NK-92 (cell line): ENCODE measurements around the gene VOPP1.
"Not testable (repeated sequence)": the region's sequence is repeated elsewhere in the genome, so short reads cannot be mapped to it uniquely, and the experiment has no call there.

Source experiments
- DNase-seq: peaks from one replicate; lab custom pipeline; 2025; ENCODE audit not compliant: unreplicated experiment; lab: John Stamatoyannopoulos, UW

Gene VOPP1

DNA sequence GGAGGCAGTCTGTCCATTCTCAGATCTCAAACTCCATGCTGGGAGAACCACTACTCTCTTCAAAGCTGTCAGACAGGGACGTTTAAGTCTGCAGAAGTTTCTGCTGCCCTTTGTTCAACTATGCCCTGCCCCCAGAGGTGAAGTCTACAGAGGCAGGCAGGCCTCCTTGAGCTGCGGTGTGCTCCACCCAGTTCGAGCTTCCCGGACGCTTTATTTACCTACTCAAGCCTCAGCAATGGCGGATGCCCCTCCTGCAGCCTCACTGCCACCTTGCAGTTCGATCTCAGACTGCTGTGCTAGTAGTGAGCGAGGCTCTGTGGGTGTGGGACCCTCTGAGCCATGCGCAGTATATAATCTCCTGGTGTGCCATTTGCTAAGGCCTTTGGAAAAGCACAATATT is 10.4 kb upstream of the VOPP1 start:
- DNase-seq, result not testable (repeated sequence)

DNA sequence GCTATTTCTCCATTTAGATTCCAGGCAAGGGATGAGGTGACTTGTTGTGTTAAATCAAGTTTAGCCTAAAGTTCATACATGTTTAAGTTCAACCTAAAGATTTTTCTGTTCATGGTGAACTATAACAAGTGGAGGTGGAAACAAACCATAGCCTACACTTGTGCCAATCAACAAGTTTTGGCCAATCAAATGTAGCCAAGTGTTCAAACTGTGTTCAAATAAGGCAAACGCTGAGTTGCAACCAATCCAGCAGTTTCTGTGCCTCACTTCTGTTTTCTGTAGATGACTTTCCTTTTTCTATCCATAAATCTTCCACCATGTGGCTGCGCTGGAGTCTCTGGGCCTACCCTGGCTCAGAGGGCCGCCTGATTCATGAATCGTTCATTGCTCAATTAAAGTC is 4.5 kb upstream of the VOPP1 start:
- no peak for DNase-seq

DNA sequence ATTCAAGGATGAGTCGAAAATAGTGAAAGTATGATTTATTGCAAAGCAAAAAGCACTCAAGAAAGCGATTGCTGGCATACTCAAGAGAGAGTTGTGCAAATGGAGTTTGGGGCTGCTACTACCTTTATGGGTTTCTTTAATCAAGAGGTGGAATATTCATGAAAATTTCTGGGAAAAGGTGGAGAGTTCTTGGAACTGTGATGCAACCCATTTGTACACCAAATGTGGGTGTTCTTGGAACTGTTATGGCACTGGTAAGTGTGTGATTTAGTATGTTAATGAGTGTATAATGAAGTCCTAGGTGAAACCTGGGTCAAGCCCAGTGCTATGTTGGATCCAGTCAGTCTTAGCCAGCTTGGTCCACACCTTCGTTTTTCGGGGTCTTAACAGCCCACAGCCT is 3.4 kb upstream of the VOPP1 start:
- no peak for DNase-seq

DNA sequence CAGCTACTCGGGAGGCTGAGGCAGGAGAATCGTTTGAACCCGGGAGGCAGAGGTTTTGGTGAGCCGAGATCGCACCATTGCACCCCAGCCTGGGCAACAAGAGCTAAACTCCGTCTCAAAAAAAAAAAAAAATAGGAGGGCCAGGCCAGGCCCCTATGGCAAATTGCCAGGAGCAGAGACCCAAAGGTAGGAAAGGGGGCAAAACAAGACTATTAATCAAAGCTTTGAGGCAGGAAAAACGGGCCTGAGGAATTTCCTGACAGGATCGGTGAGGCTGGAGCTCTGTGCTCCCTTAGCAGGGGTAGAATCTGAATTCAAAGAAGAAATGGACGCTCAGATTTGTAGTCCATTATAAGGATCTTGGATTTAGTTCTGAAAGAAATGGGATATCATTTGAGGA is 2.8 kb upstream of the VOPP1 start:
- no peak for DNase-seq

DNA sequence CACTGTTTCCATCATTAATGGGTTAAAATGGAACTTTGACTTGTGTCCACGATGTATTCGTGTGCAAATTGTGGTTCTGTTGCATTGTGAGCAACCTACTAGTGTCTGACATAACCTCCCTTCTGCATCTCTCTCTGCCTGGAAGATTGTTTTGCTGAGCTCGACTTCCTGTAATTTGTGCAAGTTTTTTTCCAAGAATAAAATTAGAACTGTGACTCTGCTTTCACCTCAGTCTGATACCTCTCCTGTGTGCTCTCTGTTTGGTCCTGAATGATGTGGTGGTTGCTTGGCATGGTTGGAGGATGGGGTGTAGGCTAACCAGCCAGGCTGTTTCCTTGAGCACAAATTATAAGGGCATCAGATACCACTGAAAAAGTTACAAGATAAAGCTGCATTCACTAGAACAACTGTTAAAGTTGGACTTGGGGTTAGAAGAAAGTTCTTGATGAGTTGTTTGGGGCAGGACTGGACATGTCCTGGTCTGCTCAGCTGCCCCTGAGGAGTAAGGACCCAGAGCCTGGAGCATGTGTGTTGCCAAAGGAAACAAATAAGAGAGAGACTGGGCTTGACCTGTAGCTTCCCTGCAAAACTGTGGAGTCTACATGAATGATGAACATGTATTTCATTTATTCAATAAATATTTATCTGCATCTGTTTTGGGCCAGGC is 1.9 kb upstream of the VOPP1 start:
- no peak for DNase-seq

DNA sequence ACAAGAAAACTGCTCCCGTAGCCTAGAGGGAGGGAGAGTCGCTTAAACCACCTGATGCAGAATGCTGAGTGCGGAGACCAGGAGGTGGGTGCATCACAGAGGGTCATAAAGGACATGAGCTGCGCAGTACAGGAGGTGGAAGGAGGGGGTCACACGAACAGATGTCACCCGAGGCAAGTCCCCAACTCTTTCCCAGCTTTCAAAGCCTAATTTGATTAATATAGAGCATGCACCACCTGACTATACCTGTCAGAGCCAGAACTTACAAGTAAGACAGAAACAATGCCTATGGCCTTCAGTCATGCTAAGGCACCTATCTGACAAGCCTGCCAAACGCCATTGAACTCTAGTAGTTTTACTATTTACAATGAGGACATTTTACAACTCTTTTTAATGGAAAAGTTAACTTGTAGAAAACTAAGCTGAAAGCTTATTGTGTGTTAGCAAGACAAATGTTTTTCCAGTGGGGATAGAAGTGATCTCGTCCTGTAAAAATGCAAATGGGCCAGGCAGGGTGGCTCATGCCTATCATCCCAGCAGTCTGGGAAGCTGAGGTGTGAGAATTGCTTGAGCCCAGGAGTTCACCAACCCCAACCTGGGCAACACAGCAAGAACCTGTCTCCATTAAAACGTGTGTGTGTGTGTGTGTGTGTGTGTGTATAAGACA is 1.1 kb upstream of the VOPP1 start:
- no peak for DNase-seq

DNA sequence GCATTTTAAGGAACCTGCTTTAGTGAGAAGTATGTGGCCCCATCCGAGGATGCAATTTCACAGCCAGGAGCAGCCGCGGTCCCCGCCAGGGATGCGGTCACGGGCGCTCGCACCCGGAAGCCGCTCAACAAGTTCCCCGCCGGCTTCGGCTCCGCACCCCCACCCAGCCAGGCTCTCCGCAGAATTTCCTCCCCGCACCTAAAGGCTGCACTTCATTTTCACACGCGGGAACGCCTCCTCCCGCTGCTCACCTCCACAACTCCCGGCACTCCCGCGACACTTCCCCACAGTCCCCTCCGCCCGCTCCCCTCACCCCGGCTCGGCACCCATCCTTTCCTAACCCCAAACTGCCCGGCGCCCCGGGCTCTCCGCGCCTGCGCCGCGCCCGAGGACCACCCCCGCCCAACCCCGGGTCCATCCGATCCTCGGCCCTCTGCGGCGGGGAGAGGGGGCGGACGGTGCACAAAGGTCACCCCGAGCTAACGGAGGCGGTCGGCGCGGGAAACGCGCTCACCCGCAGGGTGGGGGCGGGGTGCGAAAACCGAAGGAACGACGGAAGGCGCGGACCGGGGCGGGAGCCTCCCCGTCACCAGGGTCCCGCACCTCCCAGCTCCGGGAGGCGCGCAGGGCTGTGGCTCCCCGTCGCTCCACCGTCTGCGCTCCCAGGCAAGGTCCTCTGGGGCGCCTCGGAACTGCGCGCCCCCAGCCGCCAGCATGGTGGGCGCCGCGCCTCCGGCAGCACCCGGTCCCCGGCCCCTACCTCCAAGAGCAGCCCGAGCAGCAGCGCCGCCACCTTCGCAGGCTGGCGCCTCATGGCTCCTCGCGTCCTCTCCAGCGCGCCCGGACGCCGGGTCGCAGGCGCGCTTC is 558 bp downstream of the VOPP1 start:
- no peak for DNase-seq

DNA sequence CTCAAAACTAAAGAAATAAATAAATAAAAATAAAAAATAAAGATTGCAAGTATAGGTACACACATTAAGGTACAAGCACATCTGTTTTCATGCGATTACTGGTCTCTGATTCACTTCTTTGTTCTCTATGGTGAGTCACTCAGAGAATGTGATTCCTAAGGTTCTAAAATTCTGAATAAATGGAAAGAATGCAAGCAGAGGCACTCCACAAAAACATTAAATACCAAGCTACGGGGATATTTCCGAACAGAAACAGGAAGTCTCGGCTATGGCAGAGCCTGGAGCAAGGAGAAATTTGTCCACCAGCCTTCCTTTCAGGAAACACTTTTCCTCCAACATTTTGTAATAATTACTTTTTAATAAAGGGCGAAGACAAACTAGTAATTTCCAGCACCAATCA is 1.4 kb downstream of the VOPP1 start:
- no peak for DNase-seq

DNA sequence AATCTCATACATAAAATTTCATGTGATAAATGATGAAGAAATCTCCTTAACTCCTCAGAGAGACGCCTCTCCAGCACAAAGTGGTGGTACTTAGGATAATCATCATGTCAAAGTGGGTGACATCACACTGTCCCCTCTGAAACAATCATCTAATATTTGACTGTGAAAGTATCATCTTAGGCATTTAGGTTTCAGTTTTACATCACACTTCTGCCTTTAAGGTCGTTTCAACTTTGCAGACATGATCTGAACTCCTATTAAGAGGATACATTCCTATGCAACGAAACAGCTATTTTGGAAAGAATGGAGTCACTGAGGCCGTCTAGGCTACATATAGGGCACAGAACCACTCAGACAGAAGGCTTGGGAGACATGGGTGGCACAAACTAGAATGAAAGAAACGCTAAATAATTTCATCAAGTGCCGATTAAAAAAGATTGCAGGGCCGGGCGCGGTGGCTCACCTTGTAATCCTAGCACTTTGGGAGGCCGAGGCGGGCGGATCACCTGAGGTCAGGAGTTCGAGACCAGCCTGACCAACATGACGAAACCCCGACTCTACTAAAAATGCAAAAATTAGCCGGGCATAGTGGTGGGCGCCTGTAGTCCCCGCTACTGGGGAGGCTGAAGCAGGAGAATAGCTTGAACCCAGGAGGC is 2.0 kb downstream of the VOPP1 start:
- DNase-seq, result no peak

DNA sequence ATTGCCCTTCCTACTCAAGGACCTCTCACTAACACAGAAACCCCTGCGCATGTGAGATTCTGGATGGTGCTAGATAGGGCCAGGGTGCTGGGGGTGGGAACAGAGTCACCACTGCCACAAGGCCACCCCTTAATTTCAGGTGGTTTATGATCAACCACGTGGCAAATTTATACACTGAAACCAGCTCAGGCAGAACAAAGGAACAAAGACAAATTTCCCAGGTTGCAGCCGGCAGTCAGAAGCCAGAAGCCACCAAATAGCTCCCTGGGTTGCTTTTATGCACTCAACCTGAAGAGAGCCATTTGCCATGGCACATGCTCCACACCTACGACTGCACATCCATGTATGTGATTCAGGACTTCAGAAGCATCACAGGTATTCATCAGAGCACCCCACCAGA is 2.5 kb downstream of the VOPP1 start:
- no peak for DNase-seq

DNA sequence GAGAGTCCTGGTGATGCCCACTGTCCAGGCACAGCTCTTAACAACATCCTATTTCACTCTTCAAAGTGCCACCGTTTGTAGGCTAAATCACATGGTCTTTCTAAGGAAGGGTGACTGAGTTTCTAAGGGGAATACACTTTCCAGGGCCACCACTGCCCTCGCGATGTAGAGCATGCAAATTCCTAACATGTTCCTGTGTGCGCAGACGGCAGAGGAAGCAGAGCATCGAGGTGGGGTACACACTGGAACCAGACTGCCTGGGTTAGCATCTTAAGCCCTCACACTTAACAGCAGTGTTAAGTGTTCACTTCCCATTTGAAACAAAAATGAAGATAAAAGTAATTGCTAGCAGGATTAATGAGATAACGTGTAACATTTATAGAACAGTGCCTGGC is 3.0 kb downstream of the VOPP1 start:
- no peak for DNase-seq

DNA sequence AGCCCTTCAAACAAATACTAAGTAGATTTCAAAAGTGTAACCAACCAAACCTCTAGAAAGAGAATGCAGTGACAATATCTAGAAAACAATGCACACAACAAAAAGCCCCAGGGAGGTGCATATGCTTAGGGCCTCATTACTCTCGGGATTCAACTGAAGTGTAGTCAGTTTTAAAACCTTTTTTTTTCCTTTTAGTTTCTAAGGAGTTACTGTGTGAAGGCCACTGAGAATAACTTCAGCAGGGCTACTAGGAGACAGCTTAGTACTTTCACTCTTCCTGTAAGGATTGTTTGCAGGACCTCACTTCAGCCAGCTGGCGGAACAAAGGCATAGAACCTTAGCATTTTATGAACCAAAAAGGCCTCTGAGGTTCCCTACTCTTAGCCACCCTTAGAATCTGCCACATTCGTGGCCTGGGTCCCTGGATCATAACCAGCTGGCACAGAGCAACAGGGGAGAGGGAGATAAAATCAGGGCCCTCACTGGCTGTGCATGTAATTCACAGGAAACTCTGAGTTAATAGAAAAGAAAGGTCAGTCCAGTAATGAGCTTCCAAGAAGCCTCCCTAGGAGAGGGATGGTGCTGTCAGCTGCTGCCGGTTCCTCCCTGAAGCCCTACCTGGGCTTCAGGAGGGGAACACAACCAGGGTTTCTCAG is 3.6 kb downstream of the VOPP1 start:
- DNase-seq, result no peak

DNA sequence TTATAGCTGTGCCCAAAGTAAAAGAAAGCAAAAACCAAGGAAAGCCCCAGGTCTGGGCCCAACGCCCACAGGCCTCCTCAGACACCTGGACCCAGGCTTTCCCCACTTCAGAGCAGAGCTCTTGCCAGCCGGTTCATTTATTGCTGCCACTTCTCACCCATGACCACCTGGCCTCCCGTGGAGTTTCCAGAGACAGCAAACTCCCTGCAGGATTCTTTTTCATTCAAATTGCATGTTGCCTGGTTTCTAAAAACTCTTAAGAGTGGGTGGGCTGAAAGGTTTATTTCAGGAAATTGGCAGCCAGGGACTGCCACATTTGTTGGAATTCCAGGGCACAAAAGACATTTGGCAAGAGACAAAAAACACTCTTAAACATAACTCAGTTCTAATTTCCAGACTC is 4.7 kb downstream of the VOPP1 start:
- no peak for DNase-seq

DNA sequence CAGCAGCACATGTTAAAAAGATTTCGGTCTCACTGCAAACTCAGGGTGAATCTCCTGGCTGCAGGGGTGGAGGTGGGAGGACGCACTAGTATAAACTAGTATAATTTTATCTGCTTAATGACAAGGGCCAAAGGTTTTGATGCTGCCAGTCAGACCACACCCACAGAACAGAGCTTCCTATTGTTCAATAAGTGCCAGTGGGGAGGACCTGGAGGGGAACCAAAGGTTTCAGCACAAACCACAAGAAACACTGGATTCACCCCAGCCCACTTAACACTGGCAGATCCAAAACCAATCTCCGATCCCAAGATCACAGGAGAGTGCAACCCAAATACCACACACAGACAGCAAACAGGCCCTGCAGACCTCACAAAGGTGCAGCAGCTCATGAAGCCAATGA is 6.6 kb downstream of the VOPP1 start:
- no peak for DNase-seq

DNA sequence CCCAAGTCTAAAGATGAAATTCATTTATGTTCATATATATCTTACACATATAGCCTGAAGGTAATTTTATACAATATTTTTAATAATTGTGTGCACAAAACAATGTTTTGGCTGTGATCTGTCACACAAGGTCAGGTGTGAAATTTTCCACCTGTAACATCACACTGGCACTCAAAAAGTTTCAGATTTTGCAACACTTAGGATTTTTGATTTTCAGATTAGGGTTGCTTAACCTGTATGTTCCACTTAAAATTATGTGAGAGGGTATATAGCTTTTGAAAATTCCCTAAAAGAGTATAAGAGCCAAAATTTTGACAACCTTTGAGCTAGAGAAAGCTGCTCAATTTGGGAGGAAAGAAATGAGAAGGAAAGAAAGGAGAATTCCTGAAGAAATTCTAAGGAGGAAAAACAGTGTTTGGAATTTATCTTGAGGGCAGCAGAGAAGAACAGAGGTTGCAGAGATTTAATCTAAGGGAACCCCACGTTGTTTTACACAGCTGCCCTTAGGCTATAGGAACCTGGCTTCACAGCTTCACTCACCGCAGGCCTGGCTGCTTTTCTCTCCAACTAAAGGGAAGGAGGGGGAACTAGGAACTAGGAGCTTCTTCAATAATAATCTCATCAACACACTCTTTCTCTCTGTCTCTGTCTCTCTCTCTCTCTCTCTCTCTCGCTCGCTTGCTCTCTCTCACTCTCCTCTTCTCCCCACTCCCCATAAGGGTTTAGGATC is 8.5 kb downstream of the VOPP1 start:
- no peak for DNase-seq

DNA sequence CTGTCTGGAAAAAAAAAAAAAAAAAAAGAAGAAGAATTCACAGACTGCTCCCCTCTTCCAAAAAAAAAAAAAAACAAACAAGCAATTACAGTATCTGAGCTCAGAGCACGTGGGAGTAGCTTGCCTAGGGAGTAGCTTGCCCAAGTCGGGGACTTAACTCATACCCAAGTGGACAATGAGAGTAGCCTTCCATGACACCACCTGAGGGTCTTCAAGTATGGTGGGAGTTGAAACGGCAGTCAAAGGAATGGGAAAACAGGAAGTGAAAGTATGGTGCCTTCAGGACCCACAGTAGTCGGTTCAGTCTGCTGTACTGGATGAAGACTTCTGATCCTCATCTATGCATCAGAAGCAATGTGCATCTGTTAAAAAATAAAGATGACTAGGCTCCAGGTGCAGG is 10.6 kb downstream of the VOPP1 start:
- DNase-seq, result no peak

DNA sequence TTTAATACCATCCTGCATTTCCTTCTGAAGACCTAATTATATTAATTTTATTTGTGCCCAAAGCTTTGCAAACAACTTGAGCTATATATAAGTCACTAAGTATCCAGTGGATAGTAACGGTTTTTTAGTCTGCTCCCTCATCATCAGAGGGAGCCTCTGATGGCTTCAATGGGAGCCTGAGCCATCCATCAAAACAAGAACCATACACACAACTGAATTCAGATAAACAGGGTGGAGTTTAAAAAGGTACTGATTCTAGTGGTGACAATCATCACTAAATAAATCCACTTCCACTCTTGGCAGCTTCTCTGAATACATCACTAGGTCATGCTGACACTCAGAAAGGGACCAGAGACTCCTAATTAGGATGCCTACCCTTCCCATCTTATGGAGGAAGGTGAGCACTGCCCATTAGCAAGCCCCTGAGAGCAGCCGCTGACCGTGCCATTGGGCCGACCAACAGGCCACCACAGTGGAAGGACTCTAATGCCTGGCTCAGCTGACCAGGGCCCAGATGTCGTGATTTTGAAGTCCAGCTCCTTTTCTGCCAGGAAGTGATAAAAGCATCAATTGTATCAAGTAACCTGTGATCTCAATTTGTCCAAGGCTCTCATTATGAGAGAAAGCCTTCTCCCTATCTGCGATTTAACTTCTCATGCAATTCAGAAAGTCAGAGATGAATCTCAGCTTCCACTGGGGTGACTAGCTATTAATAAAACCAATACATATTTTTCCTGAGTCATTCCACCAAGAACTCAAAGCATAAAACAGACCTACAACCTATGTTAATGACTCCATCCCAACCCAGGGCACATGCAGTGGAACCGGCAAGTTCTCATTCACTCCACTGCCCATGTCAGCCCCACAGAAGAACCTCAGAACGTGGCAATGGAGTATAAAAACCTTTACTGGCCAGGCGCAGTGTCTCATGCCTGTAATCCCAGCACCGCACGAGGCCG is 13.1 kb downstream of the VOPP1 start:
- DNase-seq, result no peak

DNA sequence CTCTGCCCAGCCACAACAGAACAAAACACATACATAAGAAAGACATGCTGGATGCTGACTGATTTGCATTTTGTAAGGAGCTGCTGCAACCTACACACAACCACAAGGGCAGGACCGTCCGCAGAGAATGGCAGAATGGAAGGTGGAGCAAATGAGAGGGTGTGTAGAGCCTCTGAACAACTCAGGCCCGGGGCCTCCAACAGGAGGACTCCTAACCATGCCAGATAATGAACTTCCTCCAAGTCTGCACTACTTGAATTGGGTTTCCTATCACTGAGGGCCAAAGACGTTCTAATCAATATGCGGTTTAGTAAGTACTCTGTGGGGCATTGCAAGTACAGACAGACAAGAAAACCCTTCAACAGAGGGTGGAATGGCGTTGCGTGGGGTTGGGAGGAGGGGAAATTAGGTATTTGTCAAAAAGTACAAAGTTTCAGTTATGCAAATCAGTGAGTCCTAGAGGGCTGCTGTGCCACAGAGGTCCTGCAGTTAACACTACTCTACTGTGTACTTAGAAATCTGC is 14.6 kb downstream of the VOPP1 start:
- no peak for DNase-seq

DNA sequence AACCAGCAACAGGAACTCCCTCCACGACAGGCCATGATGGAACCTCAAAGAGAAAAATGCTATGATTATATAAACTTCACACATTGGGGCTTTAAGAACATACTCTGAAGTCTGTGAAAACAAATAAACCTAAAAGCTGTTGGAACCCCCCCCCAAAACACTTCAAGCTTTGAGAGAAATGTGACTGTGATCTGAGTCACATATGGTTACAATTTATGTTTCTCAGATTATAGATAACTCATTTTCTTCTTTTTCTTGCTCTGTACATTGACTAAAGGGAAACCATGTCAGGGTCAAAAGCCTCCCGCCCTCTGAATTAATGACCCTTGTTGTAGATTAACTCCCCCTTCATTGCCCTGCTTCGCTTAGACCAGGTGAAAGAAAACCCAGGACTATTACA is 15.8 kb downstream of the VOPP1 start:
- no peak for DNase-seq
